ENCODE results near the gene PIGM. TPM values are rescaled to one million over a fixed set of nuclear protein-coding genes. Genes with fewer than 3 reads are reported as not detected.

The PIGM gene
- total and polyA plus RNA-seq, 5 donors from 2014 or later: 3.6 to 5.5 (median 4.5) TPM

- H3K27me3 ChIP-seq (ENCODE audit: control insufficient read depth, insufficient read depth, low read length): peaks cover 8% of the 10 kb centered on the region
- no peaks in the 10 kb centered on the region for H3K4me1 ChIP-seq (ENCODE audit: control insufficient read depth, insufficient read depth, low read length, poor library complexity, severe bottlenecking)
- H3K27me3 Mint-ChIP-seq: peaks cover 32% of the 10 kb centered on the region
- H3K4me3 ChIP-seq (ENCODE audit: low read depth, low read length): no peak overlapping the region
- no peaks in the 10 kb centered on the region for H3K9me3 ChIP-seq (ENCODE audit: control insufficient read depth in 2 of 2, low read length in 2 of 2)
- H3K4me3 Mint-ChIP-seq: no peak overlapping the region
- H3K27ac ChIP-seq (ENCODE audit: insufficient read depth, low read length, poor library complexity, severe bottlenecking): no peak overlapping the region
- ATAC-seq (ENCODE audit: low read depth in 2 of 2) (no peak), DNase-seq (no peak)
- H3K27ac Mint-ChIP-seq: no peak overlapping the region
- H3K4me1 Mint-ChIP-seq: peaks cover 0 to 5% (median 0%) of the 10 kb centered on the region in 4 donors
- H3K36me3 Mint-ChIP-seq: no peaks in the 10 kb centered on the region
- H3K9me3 Mint-ChIP-seq: no peaks in the 10 kb centered on the region
- no peaks in the 10 kb centered on the region for H3K36me3 ChIP-seq (ENCODE audit: control insufficient read depth, insufficient read depth, low read length)
Observed at GRCh38 chr1:159990005-159990404, 41.8 kb downstream of the PIGM start.

- H3K4me1 Mint-ChIP-seq: peaks cover 0 to 5% (median 0%) of the 10 kb centered on the region in 4 donors
- peaks cover 31% of the 10 kb centered on the region for H3K27me3 Mint-ChIP-seq
- H3K4me1 ChIP-seq (ENCODE audit: control insufficient read depth, insufficient read depth, low read length, poor library complexity, severe bottlenecking): no peaks in the 10 kb centered on the region
- peaks cover 10% of the 10 kb centered on the region for H3K27me3 ChIP-seq (ENCODE audit: control insufficient read depth, insufficient read depth, low read length)
- H3K36me3 Mint-ChIP-seq: no peaks in the 10 kb centered on the region
- H3K9me3 ChIP-seq (ENCODE audit: control insufficient read depth in 2 of 2, low read length in 2 of 2): no peaks in the 10 kb centered on the region
- ATAC-seq (ENCODE audit: low read depth in 2 of 2) (no peak), DNase-seq (no peak)
- H3K9me3 Mint-ChIP-seq: no peaks in the 10 kb centered on the region
- no peak overlapping the region for H3K27ac ChIP-seq (ENCODE audit: insufficient read depth, low read length, poor library complexity, severe bottlenecking)
- no peak overlapping the region for H3K4me3 Mint-ChIP-seq
- H3K4me3 ChIP-seq (ENCODE audit: low read depth, low read length): no peak overlapping the region
- H3K36me3 ChIP-seq (ENCODE audit: control insufficient read depth, insufficient read depth, low read length): no peaks in the 10 kb centered on the region
- no peak overlapping the region for H3K27ac Mint-ChIP-seq
Observed at GRCh38 chr1:159989581-159989980, 42.2 kb downstream of the PIGM start.

DNA sequence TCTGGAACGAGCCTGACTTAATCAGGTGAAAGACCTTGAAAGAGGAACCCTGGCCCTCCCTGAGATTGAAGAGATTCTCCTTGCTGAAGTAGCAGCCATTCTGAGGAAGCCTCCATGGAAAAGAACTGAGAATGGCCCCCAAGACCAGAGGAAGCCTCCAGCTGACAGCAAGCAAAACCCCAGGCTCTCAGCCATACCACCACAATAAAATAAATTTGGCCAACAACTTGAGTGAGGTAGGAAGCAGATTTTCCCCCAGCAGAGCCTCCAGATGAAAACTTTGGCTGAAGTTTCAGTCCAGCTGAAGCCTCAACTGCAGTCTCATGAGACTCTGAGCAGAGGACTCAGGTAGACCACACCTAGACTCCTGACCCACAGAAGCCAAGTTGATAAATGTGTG is 43.8 kb downstream of the PIGM start:
- no peaks in the 10 kb centered on the region for H3K9me3 Mint-ChIP-seq
- ATAC-seq (ENCODE audit: low read depth in 2 of 2): no peak

GRCh38 chr1:159987186-159987585 is 44.6 kb downstream of the PIGM start:
- no peaks in the 10 kb centered on the region for H3K9me3 Mint-ChIP-seq
- H3K4me3 ChIP-seq (ENCODE audit: low read depth, low read length): no peak overlapping the region
- no peak overlapping the region for H3K27ac Mint-ChIP-seq
- DNase-seq: no peak
- H3K36me3 Mint-ChIP-seq: no peaks in the 10 kb centered on the region
- no peak overlapping the region for H3K4me3 Mint-ChIP-seq
- H3K27me3 ChIP-seq (ENCODE audit: control insufficient read depth, insufficient read depth, low read length): peaks cover 19% of the 10 kb centered on the region
- peaks cover 0 to 5% (median 2%) of the 10 kb centered on the region in 4 donors for H3K4me1 Mint-ChIP-seq
- no peaks in the 10 kb centered on the region for H3K9me3 ChIP-seq (ENCODE audit: control insufficient read depth in 2 of 2, low read length in 2 of 2)
- H3K4me1 ChIP-seq (ENCODE audit: control insufficient read depth, insufficient read depth, low read length, poor library complexity, severe bottlenecking): no peaks in the 10 kb centered on the region
- H3K36me3 ChIP-seq (ENCODE audit: control insufficient read depth, insufficient read depth, low read length): no peaks in the 10 kb centered on the region
- ATAC-seq (ENCODE audit: low read depth in 2 of 2): no peak
- H3K27ac ChIP-seq (ENCODE audit: insufficient read depth, low read length, poor library complexity, severe bottlenecking): no peak overlapping the region
- peaks cover 35% of the 10 kb centered on the region for H3K27me3 Mint-ChIP-seq

More for the DNA sequence above, 43.8 kb downstream of the PIGM start:
- DNase-seq: no peak
- no peak overlapping the region for H3K4me3 Mint-ChIP-seq
- Histone ChIP-seq H3K4me3 (ENCODE audit: low read depth, low read length) (no peak overlapping the region), H3K27ac (ENCODE audit: insufficient read depth, low read length, poor library complexity, severe bottlenecking) (no peak overlapping the region), H3K9me3 (ENCODE audit: control insufficient read depth in 2 of 2, low read length in 2 of 2) (no peaks in the 10 kb centered on the region), H3K4me1 (ENCODE audit: control insufficient read depth, insufficient read depth, low read length, poor library complexity, severe bottlenecking) (no peaks in the 10 kb centered on the region), H3K36me3 (ENCODE audit: control insufficient read depth, insufficient read depth, low read length) (no peaks in the 10 kb centered on the region), H3K27me3 (ENCODE audit: control insufficient read depth, insufficient read depth, low read length) (peaks cover 17% of the 10 kb centered on the region)
- peaks cover 35% of the 10 kb centered on the region for H3K27me3 Mint-ChIP-seq
- H3K4me1 Mint-ChIP-seq: peaks cover 0 to 5% (median 0%) of the 10 kb centered on the region in 4 donors
- no peaks in the 10 kb centered on the region for H3K36me3 Mint-ChIP-seq
- H3K27ac Mint-ChIP-seq: no peak overlapping the region

GRCh38 chr1:159986531-159986930 is 45.3 kb downstream of the PIGM start:
- H3K9me3 Mint-ChIP-seq: no peaks in the 10 kb centered on the region
- H3K4me1 Mint-ChIP-seq: peaks cover 0 to 4% (median under 1%) of the 10 kb centered on the region in 4 donors
- no peak for DNase-seq
- no peaks in the 10 kb centered on the region for H3K36me3 Mint-ChIP-seq
- H3K27ac Mint-ChIP-seq: peak overlapping the region in 1 of 3 donors; percentile 84
- H3K27me3 Mint-ChIP-seq: peaks cover 36% of the 10 kb centered on the region
- peaks cover 19% of the 10 kb centered on the region for H3K27me3 ChIP-seq (ENCODE audit: control insufficient read depth, insufficient read depth, low read length)
- no peak for ATAC-seq (ENCODE audit: low read depth in 2 of 2)
- H3K4me3 ChIP-seq (ENCODE audit: low read depth, low read length): no peak overlapping the region
- no peaks in the 10 kb centered on the region for H3K9me3 ChIP-seq (ENCODE audit: control insufficient read depth in 2 of 2, low read length in 2 of 2)
- H3K27ac ChIP-seq (ENCODE audit: insufficient read depth, low read length, poor library complexity, severe bottlenecking): no peak overlapping the region
- no peaks in the 10 kb centered on the region for H3K4me1 ChIP-seq (ENCODE audit: control insufficient read depth, insufficient read depth, low read length, poor library complexity, severe bottlenecking)
- H3K36me3 ChIP-seq (ENCODE audit: control insufficient read depth, insufficient read depth, low read length): no peaks in the 10 kb centered on the region
- H3K4me3 Mint-ChIP-seq: no peak overlapping the region

- Mint-ChIP-seq H3K36me3 (no peaks in the 10 kb centered on the region), H3K27me3 (peaks cover 36% of the 10 kb centered on the region), H3K4me1 (peaks cover 0 to 4% (median 0%) of the 10 kb centered on the region in 4 donors), H3K4me3 (no peak overlapping the region), H3K9me3 (no peaks in the 10 kb centered on the region), H3K27ac (no peak overlapping the region)
- ATAC-seq (ENCODE audit: low read depth in 2 of 2) (no peak), DNase-seq (no peak)
- H3K27ac ChIP-seq (ENCODE audit: insufficient read depth, low read length, poor library complexity, severe bottlenecking): no peak overlapping the region
- H3K27me3 ChIP-seq (ENCODE audit: control insufficient read depth, insufficient read depth, low read length): peaks cover 19% of the 10 kb centered on the region
- no peaks in the 10 kb centered on the region for H3K36me3 ChIP-seq (ENCODE audit: control insufficient read depth, insufficient read depth, low read length)
- H3K4me1 ChIP-seq (ENCODE audit: control insufficient read depth, insufficient read depth, low read length, poor library complexity, severe bottlenecking): no peaks in the 10 kb centered on the region
- no peaks in the 10 kb centered on the region for H3K9me3 ChIP-seq (ENCODE audit: control insufficient read depth in 2 of 2, low read length in 2 of 2)
- H3K4me3 ChIP-seq (ENCODE audit: low read depth, low read length): no peak overlapping the region
Observed at GRCh38 chr1:159986093-159986492, 45.7 kb downstream of the PIGM start.

- Mint-ChIP-seq H3K4me3 (no peak overlapping the region), H3K36me3 (no peaks in the 10 kb centered on the region), H3K9me3 (no peaks in the 10 kb centered on the region), H3K27ac (no peak overlapping the region), H3K27me3 (peaks cover 41% of the 10 kb centered on the region), H3K4me1 (peaks cover 0 to 4% (median 0%) of the 10 kb centered on the region in 4 donors)
- no peak overlapping the region for H3K27ac ChIP-seq (ENCODE audit: insufficient read depth, low read length, poor library complexity, severe bottlenecking)
- no peaks in the 10 kb centered on the region for H3K4me1 ChIP-seq (ENCODE audit: control insufficient read depth, insufficient read depth, low read length, poor library complexity, severe bottlenecking)
- no peak overlapping the region for H3K4me3 ChIP-seq (ENCODE audit: low read depth, low read length)
- DNase-seq (no peak), ATAC-seq (ENCODE audit: low read depth in 2 of 2) (no peak)
- H3K27me3 ChIP-seq (ENCODE audit: control insufficient read depth, insufficient read depth, low read length): peaks cover 19% of the 10 kb centered on the region
- no peaks in the 10 kb centered on the region for H3K9me3 ChIP-seq (ENCODE audit: control insufficient read depth in 2 of 2, low read length in 2 of 2)
- H3K36me3 ChIP-seq (ENCODE audit: control insufficient read depth, insufficient read depth, low read length): no peaks in the 10 kb centered on the region
Observed at GRCh38 chr1:159985473-159985872, 46.3 kb downstream of the PIGM start.

GRCh38 chr1:159983681-159984080 is 48.1 kb downstream of the PIGM start:
- no peaks in the 10 kb centered on the region for H3K36me3 ChIP-seq (ENCODE audit: control insufficient read depth, insufficient read depth, low read length)
- H3K27ac Mint-ChIP-seq: no peak overlapping the region
- no peaks in the 10 kb centered on the region for H3K9me3 ChIP-seq (ENCODE audit: control insufficient read depth in 2 of 2, low read length in 2 of 2)
- no peak overlapping the region for H3K27ac ChIP-seq (ENCODE audit: insufficient read depth, low read length, poor library complexity, severe bottlenecking)
- peaks cover 21% of the 10 kb centered on the region for H3K27me3 ChIP-seq (ENCODE audit: control insufficient read depth, insufficient read depth, low read length)
- H3K4me1 ChIP-seq (ENCODE audit: control insufficient read depth, insufficient read depth, low read length, poor library complexity, severe bottlenecking): no peaks in the 10 kb centered on the region
- ATAC-seq (ENCODE audit: low read depth in 2 of 2): no peak
- no peaks in the 10 kb centered on the region for H3K9me3 Mint-ChIP-seq
- no peak overlapping the region for H3K4me3 Mint-ChIP-seq
- no peak overlapping the region for H3K4me3 ChIP-seq (ENCODE audit: low read depth, low read length)
- no peaks in the 10 kb centered on the region for H3K36me3 Mint-ChIP-seq
- H3K27me3 Mint-ChIP-seq: peaks cover 46% of the 10 kb centered on the region
- H3K4me1 Mint-ChIP-seq: peaks cover 0 to 4% (median 0%) of the 10 kb centered on the region in 4 donors
- DNase-seq: no peak
